ENCODE data around the gene GALR2. TPM values are rescaled to one million over a fixed set of nuclear protein-coding genes. Genes with fewer than 3 reads are reported as not detected.

Gene GALR2
- polyA plus RNA-seq, 1 donor (not counting 4 experiments of a cell fraction or from before 2014, with no cell fraction given), result not detected

DNA sequence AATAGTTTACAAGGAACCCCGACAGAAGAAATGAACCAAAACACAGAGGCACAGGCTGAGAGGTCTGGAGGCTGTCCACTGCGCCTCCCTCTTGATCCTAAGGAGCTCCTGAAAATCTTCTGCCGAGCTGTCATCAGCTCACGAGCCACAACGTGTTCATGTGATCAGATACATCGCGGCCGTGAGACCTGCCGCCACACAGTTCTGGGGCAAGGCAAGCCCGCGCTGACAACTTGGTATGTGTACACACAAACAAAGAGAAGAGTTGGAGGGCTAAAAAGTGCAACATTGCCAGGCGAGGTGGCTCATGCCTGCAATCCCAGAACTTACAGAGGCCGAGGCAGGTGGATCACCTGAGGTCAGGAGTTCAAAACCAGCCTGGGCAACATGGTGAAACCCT is 21.4 kb downstream of the GALR2 start:
- no peak overlapping the region for H3K27ac ChIP-seq (ENCODE audit: control insufficient read depth, insufficient read depth, low read length)

DNA sequence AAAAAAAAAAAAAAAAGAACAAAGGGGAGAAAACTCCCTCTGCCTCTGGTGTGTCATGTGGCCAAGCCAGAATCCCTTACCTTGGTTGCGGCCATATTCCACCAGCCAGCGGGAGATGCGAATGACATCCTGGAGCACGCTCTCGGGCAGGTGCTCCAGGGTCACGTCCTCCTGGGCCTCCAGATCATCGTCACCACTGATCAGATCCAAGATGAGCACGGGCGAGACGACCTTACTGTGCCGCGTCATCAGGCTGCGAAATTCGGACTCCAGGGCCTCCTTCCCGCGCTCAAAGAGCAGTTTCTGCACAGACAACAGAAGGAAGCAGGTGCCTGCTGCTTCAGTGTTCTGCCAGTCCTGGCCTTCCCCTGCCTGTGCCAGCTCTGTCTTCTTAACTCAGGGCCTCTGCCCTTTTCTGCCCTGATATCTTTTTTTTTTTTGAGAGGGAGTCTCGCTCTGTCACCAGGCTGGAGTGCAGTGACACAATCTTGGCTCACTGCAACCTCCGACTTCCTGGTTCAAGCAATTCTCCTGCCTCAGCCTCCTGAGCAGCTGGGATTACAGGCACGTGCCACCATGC is 23.2 kb downstream of the GALR2 start:
- no peak overlapping the region for H3K9ac ChIP-seq (ENCODE audit: control insufficient read depth, extremely low read depth, insufficient read depth, low read length)
- H3K9me3 ChIP-seq (ENCODE audit: control insufficient read depth, low read depth, low read length), result no peaks in the 10 kb centered on the region
- DNase-seq (ENCODE audit: low read depth, low spot score) (no peak), FAIRE-seq (no peak)
- no peak overlapping the region for H3K27ac ChIP-seq (ENCODE audit: control insufficient read depth, insufficient read depth, low read length)
- peaks cover 2% of the 10 kb centered on the region for H3K9me1 ChIP-seq (ENCODE audit: control insufficient read depth, extremely low read depth, insufficient read depth, low read length)
- no peak overlapping the region for H2AFZ ChIP-seq (ENCODE audit: control insufficient read depth, low read length)
- no peak overlapping the region for H3K4me2 ChIP-seq (ENCODE audit: control insufficient read depth, extremely low read depth, insufficient read depth, low read depth, low read length)
- peaks cover 11% of the 10 kb centered on the region for H3K79me2 ChIP-seq (ENCODE audit: control insufficient read depth, insufficient read depth, low read length)
- peaks cover 3% of the 10 kb centered on the region for H3K4me1 ChIP-seq (ENCODE audit: control insufficient read depth, extremely low read depth, insufficient read depth, low read length)
- H4K20me1 ChIP-seq (ENCODE audit: control insufficient read depth, extremely low read depth, insufficient read depth, low read length), result no peaks in the 10 kb centered on the region
- H3K27me3 ChIP-seq (ENCODE audit: control insufficient read depth, extremely low read depth, insufficient read depth, low read length), result no peaks in the 10 kb centered on the region
- TF ChIP-seq, protein P1, sequence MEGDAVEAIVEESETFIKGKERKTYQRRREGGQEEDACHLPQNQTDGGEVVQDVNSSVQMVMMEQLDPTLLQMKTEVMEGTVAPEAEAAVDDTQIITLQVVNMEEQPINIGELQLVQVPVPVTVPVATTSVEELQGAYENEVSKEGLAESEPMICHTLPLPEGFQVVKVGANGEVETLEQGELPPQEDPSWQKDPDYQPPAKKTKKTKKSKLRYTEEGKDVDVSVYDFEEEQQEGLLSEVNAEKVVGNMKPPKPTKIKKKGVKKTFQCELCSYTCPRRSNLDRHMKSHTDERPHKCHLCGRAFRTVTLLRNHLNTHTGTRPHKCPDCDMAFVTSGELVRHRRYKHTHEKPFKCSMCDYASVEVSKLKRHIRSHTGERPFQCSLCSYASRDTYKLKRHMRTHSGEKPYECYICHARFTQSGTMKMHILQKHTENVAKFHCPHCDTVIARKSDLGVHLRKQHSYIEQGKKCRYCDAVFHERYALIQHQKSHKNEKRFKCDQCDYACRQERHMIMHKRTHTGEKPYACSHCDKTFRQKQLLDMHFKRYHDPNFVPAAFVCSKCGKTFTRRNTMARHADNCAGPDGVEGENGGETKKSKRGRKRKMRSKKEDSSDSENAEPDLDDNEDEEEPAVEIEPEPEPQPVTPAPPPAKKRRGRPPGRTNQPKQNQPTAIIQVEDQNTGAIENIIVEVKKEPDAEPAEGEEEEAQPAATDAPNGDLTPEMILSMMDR (optimal IDR thresholded peaks at IDR 0.05 in 1 of 3, IDR thresholded peaks at IDR 0.05 in 1 of 3, conservative IDR thresholded peaks at IDR 0.05 in 1 of 3; ENCODE audit: extremely low read depth in 1 of 3, insufficient read depth in 2 of 3, low read length in 3 of 3), result no peak
- no peak for TF ChIP-seq EZH2 (IDR thresholded peaks at IDR 0.05; ENCODE audit: low read length)
- peaks cover 19 to 24% of the 10 kb centered on the region in 2 experiments for H3K36me3 ChIP-seq (ENCODE audit: control insufficient read depth in 2 of 2, extremely low read depth in 1 of 2, insufficient read depth in 2 of 2, low read length in 2 of 2)
- dilution Hi-C loops (cut with MboI; ENCODE audit: extremely low pct_ligation_motif_present, low sequenced_read_pairs), result no loop called here
- no peak overlapping the region for H3K4me3 ChIP-seq (ENCODE audit: control insufficient read depth in 2 of 3, extremely low read depth in 1 of 3, insufficient read depth in 2 of 3, low read depth in 1 of 3, low read length in 3 of 3)

More for the DNA sequence above, 21.4 kb downstream of the GALR2 start:
- no peaks in the 10 kb centered on the region for H3K4me1 ChIP-seq (ENCODE audit: control insufficient read depth, extremely low read depth, insufficient read depth, low read length)
- dilution Hi-C loops (cut with MboI; ENCODE audit: extremely low pct_ligation_motif_present, low sequenced_read_pairs), result no loop called here
- FAIRE-seq, result no peak
- H3K36me3 ChIP-seq (ENCODE audit: control insufficient read depth in 2 of 2, extremely low read depth in 1 of 2, insufficient read depth in 2 of 2, low read length in 2 of 2), result peaks cover 17 to 30% of the 10 kb centered on the region in 2 experiments
- TF ChIP-seq, protein P1 (optimal IDR thresholded peaks at IDR 0.05 in 1 of 3, IDR thresholded peaks at IDR 0.05 in 1 of 3, conservative IDR thresholded peaks at IDR 0.05 in 1 of 3; ENCODE audit: extremely low read depth in 1 of 3, insufficient read depth in 2 of 3, low read length in 3 of 3), result no peak
- TF ChIP-seq EZH2 (IDR thresholded peaks at IDR 0.05; ENCODE audit: low read length), result no peak
- no peak for DNase-seq (ENCODE audit: low read depth, low spot score)
- no peak overlapping the region for H3K9ac ChIP-seq (ENCODE audit: control insufficient read depth, extremely low read depth, insufficient read depth, low read length)
- H3K9me3 ChIP-seq (ENCODE audit: control insufficient read depth, low read depth, low read length), result no peaks in the 10 kb centered on the region
- H3K27me3 ChIP-seq (ENCODE audit: control insufficient read depth, extremely low read depth, insufficient read depth, low read length), result no peaks in the 10 kb centered on the region
- H3K79me2 ChIP-seq (ENCODE audit: control insufficient read depth, insufficient read depth, low read length), result no peaks in the 10 kb centered on the region
- no peaks in the 10 kb centered on the region for H4K20me1 ChIP-seq (ENCODE audit: control insufficient read depth, extremely low read depth, insufficient read depth, low read length)
- no peak overlapping the region for H3K4me3 ChIP-seq (ENCODE audit: control insufficient read depth in 2 of 3, extremely low read depth in 1 of 3, insufficient read depth in 2 of 3, low read depth in 1 of 3, low read length in 3 of 3)
- H2AFZ ChIP-seq (ENCODE audit: control insufficient read depth, low read length), result no peak overlapping the region
- H3K9me1 ChIP-seq (ENCODE audit: control insufficient read depth, extremely low read depth, insufficient read depth, low read length), result peaks cover 2% of the 10 kb centered on the region
- H3K4me2 ChIP-seq (ENCODE audit: control insufficient read depth, extremely low read depth, insufficient read depth, low read depth, low read length), result no peak overlapping the region
